ENCODE measurements around the gene NCAN.
A peak's percentile ranks its signal among the peaks of the same experiment; 100 is the strongest.

Gene NCAN

DNA sequence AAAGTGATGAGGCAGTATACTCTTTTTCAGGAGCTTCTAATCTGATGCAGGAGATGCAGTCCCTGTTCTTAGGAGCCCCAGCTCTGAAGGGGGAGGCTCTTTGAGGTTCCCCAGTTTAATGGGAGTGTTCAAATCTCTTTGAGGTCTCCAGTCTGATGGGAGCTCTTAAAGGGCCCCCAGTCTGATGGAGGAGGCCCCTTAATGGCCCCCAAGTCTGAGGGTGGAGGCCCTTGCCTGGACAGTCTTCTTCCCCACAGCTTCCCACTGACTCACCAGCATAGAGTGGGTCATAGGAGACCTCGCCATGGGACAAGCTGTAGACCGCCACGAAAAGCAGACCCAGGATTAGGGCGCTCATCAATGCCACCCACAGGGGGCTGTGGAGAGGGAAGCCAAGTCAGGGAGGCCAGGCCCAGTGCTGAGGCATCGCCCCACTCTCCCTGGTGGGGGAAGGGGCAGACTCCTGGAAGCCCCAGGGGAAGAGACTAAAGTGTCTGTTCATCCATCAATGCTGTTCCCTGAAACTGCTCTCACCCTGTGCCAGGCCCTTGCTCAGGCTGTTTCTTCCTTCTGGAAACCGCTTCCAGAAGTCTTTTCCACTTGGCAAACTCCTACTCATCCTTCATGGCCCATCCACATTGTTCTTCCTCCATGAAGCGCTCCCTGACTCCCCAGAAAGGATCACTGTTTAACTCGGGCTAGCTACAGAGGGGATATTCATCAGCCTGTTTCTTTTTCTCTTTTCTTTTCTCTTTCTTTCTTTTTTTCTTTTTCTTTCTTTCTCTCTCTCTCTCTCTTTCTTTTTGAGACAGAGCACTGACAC is 59.2 kb downstream of the NCAN start:
- no peak for DNase-seq (ENCODE audit: low read depth, low spot score)
- in situ Hi-C loops (cut with HindIII; ENCODE audit: low sequenced_read_pairs) = no loop called here
- no peak overlapping the region for H3K4me3 ChIP-seq (ENCODE audit: low read depth, low read length)
- TF ChIP-seq, protein P1, sequence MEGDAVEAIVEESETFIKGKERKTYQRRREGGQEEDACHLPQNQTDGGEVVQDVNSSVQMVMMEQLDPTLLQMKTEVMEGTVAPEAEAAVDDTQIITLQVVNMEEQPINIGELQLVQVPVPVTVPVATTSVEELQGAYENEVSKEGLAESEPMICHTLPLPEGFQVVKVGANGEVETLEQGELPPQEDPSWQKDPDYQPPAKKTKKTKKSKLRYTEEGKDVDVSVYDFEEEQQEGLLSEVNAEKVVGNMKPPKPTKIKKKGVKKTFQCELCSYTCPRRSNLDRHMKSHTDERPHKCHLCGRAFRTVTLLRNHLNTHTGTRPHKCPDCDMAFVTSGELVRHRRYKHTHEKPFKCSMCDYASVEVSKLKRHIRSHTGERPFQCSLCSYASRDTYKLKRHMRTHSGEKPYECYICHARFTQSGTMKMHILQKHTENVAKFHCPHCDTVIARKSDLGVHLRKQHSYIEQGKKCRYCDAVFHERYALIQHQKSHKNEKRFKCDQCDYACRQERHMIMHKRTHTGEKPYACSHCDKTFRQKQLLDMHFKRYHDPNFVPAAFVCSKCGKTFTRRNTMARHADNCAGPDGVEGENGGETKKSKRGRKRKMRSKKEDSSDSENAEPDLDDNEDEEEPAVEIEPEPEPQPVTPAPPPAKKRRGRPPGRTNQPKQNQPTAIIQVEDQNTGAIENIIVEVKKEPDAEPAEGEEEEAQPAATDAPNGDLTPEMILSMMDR (IDR thresholded peaks at IDR 0.05; ENCODE audit: low read depth, low read length) = no peak

DNA sequence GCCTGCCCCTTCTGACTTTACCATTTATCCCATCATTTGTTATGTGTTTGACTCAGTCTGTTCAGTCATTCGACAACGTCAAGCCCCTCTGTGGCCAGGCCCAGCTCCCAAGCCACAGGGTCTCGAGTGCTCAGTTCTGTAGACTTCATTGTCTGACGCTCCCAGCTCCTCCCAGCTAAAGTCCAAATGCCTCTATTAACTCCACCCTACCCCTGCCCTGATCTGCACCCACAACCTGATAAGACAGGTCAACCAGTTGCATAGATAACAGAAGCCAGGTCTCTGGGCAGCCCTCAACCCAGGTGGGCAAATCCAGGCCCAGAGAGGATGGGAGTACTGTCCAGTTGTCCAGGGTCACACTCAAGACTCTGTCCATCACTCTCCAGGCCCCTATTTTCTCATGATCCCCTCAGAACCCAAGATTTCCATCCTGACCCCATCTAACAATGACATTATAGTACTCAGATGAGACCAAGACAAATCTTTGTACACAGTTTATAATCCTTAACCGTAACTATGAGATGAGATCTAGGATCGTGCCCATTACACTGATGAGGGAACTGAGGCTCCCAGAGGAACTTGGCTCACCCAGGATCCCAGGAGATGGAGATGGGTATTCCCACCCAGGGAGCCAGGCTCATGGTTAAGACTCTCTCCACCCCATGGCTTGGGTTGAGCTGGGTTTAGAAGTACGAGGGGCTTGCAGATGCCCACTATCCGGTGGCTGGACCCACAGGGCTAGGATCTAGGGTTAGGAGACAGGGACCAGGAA is 60.3 kb downstream of the NCAN start:
- DNase-seq (ENCODE audit: low read depth, low spot score) = no peak
- TF ChIP-seq, protein P1 (IDR thresholded peaks at IDR 0.05; ENCODE audit: low read depth, low read length) = no peak
- no peak overlapping the region for H3K4me3 ChIP-seq (ENCODE audit: low read depth, low read length)
- in situ Hi-C loops (cut with HindIII; ENCODE audit: low sequenced_read_pairs) = no loop called here

DNA sequence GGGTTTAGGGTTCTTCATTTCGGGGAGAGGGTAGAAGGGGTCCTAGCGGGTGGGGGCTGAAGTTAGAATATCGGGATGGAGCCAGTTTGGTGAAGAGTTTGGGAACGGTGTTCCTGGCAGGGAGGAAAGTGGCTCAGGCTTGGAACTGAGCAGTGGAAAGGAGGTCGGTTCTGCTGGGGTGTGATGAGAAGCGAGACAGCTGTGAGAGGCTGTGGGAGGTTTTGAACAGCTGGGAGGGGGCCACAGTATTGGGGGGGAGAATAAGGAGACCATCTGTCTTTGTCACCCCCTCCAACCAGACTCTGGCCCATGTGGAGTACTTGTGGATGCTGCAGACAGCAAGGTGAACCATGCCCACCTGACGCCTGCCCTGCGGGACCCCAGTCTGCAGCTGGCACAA is 62.4 kb downstream of the NCAN start:
- TF ChIP-seq, protein P1 (IDR thresholded peaks at IDR 0.05; ENCODE audit: low read depth, low read length) = no peak
- H3K4me3 ChIP-seq (ENCODE audit: low read depth, low read length) = no peak overlapping the region
- in situ Hi-C loops (cut with HindIII; ENCODE audit: low sequenced_read_pairs) = no loop called here
- DNase-seq (ENCODE audit: low read depth, low spot score) = no peak

DNA sequence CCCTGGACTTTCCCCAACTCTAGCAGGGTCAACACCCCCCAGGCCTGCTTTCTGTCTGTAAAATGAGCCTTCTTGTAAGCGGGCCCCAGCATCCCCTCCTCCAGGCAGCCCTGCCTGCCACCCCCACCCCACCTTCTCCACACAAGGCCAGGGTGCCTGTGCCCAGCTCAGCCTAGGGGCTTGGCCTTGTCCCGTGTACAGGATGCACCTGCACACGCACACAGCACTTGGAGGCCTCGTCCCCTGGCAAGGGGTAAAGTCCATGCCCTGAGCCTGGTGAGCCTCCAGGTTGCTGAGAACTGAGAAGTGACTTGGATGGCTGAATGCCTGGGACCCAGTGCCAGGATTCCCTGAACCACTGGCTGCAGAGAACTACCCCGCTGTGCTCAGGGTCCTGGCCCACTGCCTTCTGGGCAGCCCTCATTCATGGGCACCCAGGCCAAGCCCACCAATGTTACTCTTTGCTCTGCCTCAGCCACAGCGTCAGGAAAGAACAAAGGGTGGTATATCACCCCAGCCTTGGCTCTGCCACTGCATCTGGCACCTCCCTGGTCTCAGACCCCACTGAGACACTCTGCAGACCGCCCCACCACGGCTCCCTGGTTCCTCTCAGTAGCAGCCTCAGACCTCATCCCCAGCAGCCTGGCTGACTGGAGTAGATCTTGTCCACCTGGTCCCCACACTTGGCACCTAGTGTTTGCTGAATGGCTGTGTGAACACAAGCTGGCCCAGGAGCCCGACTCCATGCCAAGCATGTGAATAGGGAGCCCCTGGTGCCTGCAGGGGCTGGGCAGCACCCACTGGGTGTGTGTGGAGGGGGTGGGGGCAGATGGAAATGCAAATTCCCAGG is 63.2 kb downstream of the NCAN start:
- no peak overlapping the region for H3K4me3 ChIP-seq (ENCODE audit: low read depth, low read length)
- no peak for DNase-seq (ENCODE audit: low read depth, low spot score)
- TF ChIP-seq, protein P1 (IDR thresholded peaks at IDR 0.05; ENCODE audit: low read depth, low read length) = no peak
- in situ Hi-C loops (cut with HindIII; ENCODE audit: low sequenced_read_pairs) = no loop called here

DNA sequence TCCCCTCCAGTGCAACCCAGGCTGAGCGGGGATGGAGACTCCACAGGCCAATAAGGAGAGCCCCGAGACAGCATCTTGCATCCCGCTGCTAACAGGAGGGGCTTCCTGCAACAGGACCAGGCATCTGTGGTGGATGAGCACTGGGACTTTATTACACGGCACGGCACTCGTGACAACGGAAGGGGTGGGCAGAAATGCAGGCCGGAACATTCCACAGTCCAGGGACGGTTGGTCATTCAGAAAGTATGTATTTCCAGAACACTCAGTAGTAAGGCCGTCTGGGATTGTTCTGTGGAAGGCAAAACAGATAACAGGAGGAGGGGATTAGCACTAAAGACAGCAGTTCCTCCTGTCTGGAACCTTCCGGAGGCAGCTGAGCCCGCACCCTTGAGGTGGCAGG is 64.6 kb downstream of the NCAN start:
- in situ Hi-C loops (cut with HindIII; ENCODE audit: low sequenced_read_pairs) = no loop called here
- peak; percentile 44 for DNase-seq (ENCODE audit: low read depth, low spot score)
- no peak overlapping the region for H3K4me3 ChIP-seq (ENCODE audit: low read depth, low read length)
- TF ChIP-seq, protein P1 (IDR thresholded peaks at IDR 0.05; ENCODE audit: low read depth, low read length) = no peak

DNA sequence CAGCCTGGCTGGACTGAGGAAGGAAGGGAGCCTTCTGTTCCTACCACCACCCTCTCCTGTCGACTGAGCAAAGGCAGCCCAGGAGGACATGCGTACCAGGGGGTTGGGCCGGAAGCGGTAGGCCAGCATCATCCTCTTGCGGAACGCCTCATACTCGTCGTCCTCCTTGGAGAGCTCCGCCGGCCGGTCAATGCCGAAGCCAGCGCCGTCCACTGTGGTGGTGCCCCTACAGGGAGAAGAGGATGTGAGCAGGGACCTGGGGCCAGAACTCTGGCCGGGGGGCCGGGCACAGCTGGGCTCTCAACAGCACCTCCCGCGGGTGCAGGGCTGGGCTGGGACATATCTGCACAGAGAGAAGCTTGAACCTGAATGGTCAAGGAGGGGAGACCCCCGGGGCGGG is 65.1 kb downstream of the NCAN start:
- no peak overlapping the region for H3K4me3 ChIP-seq (ENCODE audit: low read depth, low read length)
- DNase-seq (ENCODE audit: low read depth, low spot score) = no peak
- TF ChIP-seq, protein P1 (IDR thresholded peaks at IDR 0.05; ENCODE audit: low read depth, low read length) = no peak
- in situ Hi-C loops (cut with HindIII; ENCODE audit: low sequenced_read_pairs) = no loop called here
